ENCODE results near the gene TLCD3B.

Gene TLCD3B

GRCh38 chr16:29995324-29995910 is 35.7 kb downstream of the TLCD3B start, which contains the start of gene HIRIP3:
Gene HIRIP3, minus strand, starts transcription at chr16:29995617. Its CDS starts 12 bp downstream, at chr16:29995605.
- peak; percentile 79 for DNase-seq (ENCODE audit: low read depth)
- H3K4me3 ChIP-seq (ENCODE audit: low read depth, low read length): peak within 1 kb of the TSS; percentile 87
- TF ChIP-seq CTCF (conservative IDR thresholded peaks at IDR 0.05; ENCODE audit: low read depth, low read length): no peak

- DNase-seq (ENCODE audit: low read depth): peak; percentile 42
- peak overlapping the region; percentile 87 for H3K4me3 ChIP-seq (ENCODE audit: low read depth, low read length)
- no peak for TF ChIP-seq CTCF (conservative IDR thresholded peaks at IDR 0.05; ENCODE audit: low read depth, low read length)
Measured at GRCh38 chr16:29994600-29995323, 36.3 kb downstream of the TLCD3B start.

DNA sequence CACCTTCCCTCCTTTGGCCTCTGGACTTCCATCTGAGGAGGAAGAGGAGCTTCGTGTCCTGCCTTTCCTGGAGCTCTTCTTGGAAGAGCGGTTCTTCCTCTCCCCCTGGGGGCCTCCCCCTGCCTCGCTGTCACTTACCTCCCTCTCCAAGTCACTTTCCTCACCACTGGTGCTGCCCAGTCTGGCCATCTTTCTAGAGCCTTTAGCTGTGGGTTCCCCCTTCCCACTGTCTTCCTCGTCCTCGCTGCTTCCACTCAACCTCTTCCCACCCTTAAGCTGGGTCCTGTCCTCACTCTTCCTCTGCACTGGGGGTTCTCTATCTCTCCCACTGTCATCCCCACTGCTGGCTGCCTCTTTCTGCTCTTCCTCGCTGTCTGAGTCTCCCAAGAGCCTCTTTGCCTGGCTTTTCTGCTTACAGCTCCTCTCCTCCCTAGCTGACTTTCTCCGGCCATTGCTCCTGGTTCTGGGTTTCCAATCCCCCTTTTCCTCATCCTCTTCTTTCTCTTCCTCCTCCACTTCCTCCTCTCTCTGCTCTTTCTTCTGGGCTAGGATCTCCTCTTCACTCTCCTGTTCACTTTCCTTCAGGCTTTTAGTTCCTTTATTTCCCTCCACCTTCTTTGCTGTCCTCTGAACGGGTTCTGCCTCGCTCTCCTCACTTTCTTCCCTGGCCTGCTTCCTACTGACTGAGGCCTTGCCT is 37.0 kb downstream of the TLCD3B start:
- H3K4me3 ChIP-seq (ENCODE audit: low read depth, low read length): no peak overlapping the region
- TF ChIP-seq CTCF (conservative IDR thresholded peaks at IDR 0.05; ENCODE audit: low read depth, low read length): no peak
- DNase-seq (ENCODE audit: low read depth): no peak

DNA sequence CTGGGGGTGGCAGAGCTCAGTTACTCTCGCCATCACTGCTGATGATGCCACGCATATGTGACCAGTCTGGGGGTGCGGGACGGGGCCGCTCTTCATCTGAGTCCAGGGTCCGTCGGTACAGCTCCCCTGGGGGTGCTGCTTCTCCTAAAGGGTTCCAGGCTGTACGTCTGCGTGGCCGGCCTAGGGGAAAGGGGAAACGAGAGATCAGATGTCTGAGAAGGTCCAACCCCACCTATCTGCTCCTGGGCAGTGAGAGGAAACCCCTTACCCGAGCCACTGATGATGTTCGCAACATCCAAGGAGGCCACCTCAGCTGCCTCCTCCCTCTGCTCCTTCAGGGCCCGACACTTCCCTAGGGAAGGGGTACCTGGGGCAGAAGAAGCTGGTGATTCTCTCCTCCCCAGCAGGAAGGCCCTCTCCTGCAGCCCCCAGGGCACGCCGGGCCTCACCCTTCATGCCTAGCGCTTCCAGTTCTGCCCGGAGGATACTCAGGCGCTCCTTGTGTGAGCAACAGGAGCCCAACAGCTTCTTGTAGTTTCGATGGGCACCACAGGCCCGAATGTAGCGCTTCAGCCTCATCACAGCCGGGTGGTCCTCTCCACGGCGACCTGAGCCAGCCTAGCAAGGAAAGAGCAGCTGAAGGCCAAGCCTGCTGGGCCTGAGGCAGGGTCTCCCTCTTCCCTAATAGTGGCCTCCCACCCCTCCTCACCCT is 37.7 kb downstream of the TLCD3B start:
- no peak for TF ChIP-seq CTCF (conservative IDR thresholded peaks at IDR 0.05; ENCODE audit: low read depth, low read length)
- DNase-seq (ENCODE audit: low read depth): no peak
- H3K4me3 ChIP-seq (ENCODE audit: low read depth, low read length): no peak overlapping the region

GRCh38 chr16:29992344-29992967 is 38.6 kb downstream of the TLCD3B start:
- peak; percentile 93 for DNase-seq (ENCODE audit: low read depth)
- TF ChIP-seq CTCF (conservative IDR thresholded peaks at IDR 0.05; ENCODE audit: low read depth, low read length): no peak
- no peak overlapping the region for H3K4me3 ChIP-seq (ENCODE audit: low read depth, low read length)

GRCh38 chr16:29991571-29991904 is 39.5 kb downstream of the TLCD3B start:
- H3K4me3 ChIP-seq (ENCODE audit: low read depth, low read length): no peak overlapping the region
- no peak for DNase-seq (ENCODE audit: low read depth)
- no peak for TF ChIP-seq CTCF (conservative IDR thresholded peaks at IDR 0.05; ENCODE audit: low read depth, low read length)
